H1 (cell line): ENCODE results near the gene RAPGEF6. TPM values are rescaled to one million over a fixed set of nuclear protein-coding genes. Genes with fewer than 3 reads are reported as not detected.

Experiments
- CTCF ChIA-PET: fragments of 300-600 bp; sonication (Branson Sonifier 250); formaldehyde crosslinking; loops from one replicate; lab custom pipeline; 2021; ENCODE audit not compliant: partially characterized antibody; lab: Charles Lee
- POLR2A ChIA-PET: fragments of 300-600 bp; sonication (Branson Sonifier 250); formaldehyde crosslinking; loops from one replicate; lab custom pipeline; 2021; ENCODE audit warnings: inconsistent platforms; ENCODE audit not compliant: partially characterized antibody; lab: Charles Lee
- DNase-seq, 2 experiments: peaks; one replicate each; pipeline versions ENCODE4 v3.0.0 to v3.0.0-alpha.2; 2010 to 2022; ENCODE audit warnings: low spot score in 2 of 2, low read depth in 1 of 2, mixed read lengths in 1 of 2
- FAIRE-seq: peaks from 2 replicates; lab custom pipeline; 2011; peaks lifted over from hg19 to GRCh38; lab: Jason Lieb, UNC
- H2AFZ ChIP-seq: 2 replicates; pipeline ENCODE4 v1.8.1; 2012; ENCODE audit warnings: low read length, inconsistent platforms
- H2AK5ac ChIP-seq: 2 replicates; pipeline ENCODE4 v1.6.1; 2013; ENCODE audit warnings: low read depth, low read length
- H2BK120ac ChIP-seq: replicated peaks from 2 replicates; pipeline ENCODE3; 2013; ENCODE audit warnings: low read depth, low read length, inconsistent platforms
- H2BK12ac ChIP-seq: 2 replicates; pipeline ENCODE4 v1.6.1; 2013; ENCODE audit warnings: low read depth, low read length
- H2BK15ac ChIP-seq: 2 replicates; pipeline ENCODE4 v1.6.1; 2013; ENCODE audit warnings: low read length
- H2BK20ac ChIP-seq: 2 replicates; pipeline ENCODE4 v1.6.1; 2013; ENCODE audit warnings: low read length
- H2BK5ac ChIP-seq: 2 replicates; pipeline ENCODE4 v1.6.1; 2013; ENCODE audit warnings: low read depth, low read length
- H3K14ac ChIP-seq: 2 replicates; pipeline ENCODE4 v1.6.1; 2013; ENCODE audit warnings: inconsistent platforms; ENCODE audit not compliant: insufficient read length
- H3K18ac ChIP-seq: 2 replicates; pipeline ENCODE4 v1.6.1; 2013; ENCODE audit warnings: low read length; ENCODE audit errors: extremely low read depth
- H3K23ac ChIP-seq: 2 replicates; pipeline ENCODE4 v1.6.1; 2013; ENCODE audit warnings: inconsistent platforms; ENCODE audit not compliant: insufficient read length
- H3K23me2 ChIP-seq: 2 replicates; pipeline ENCODE4 v1.6.1; 2013; ENCODE audit warnings: low read depth, low read length
- H3K27ac ChIP-seq: 2 replicates; pipeline ENCODE4 v1.6.1; 2011; ENCODE audit warnings: low read depth, low read length, inconsistent platforms
- H3K27me3 ChIP-seq, 4 experiments: replicated peaks in 1 of 4; 1 replicate in 1 of 4; 2 replicates in 3 of 4; pipeline versions ENCODE4 v1.6.1 to v1.8.1; 2011 to 2013; ENCODE audit warnings: low read length in 3 of 4, mild to moderate bottlenecking in 3 of 4, inconsistent platforms in 2 of 4, mixed read lengths in 2 of 4, moderate library complexity in 1 of 4; ENCODE audit not compliant: control insufficient read depth in 3 of 4, insufficient read depth in 3 of 4; ENCODE audit errors: extremely low read depth in 1 of 4
- H3K36me3 ChIP-seq, 4 experiments: 2 replicates each; pipeline versions ENCODE4 v1.6.1 to v1.8.1; 2011 to 2013; ENCODE audit warnings: mild to moderate bottlenecking in 4 of 4, low read length in 3 of 4, moderate library complexity in 2 of 4, control low read depth in 1 of 4, inconsistent platforms in 1 of 4; ENCODE audit not compliant: insufficient read depth in 4 of 4, control insufficient read depth in 2 of 4
- H3K4ac ChIP-seq: replicated peaks from 2 replicates; pipeline ENCODE3; 2013; ENCODE audit warnings: low read length, low read depth, mixed read lengths, inconsistent platforms; ENCODE audit not compliant: insufficient read length
- H3K4me1 ChIP-seq, 4 experiments: replicated peaks in 1 of 4; 1 replicate in 1 of 4; 2 replicates in 3 of 4; pipeline versions ENCODE4 v1.6.1 to v1.8.1; 2011 to 2013; ENCODE audit warnings: low read length in 3 of 4, inconsistent platforms in 2 of 4, mixed read lengths in 1 of 4; ENCODE audit not compliant: insufficient read depth in 4 of 4, control insufficient read depth in 3 of 4
- H3K4me2 ChIP-seq, 2 experiments: 2 replicates each; pipeline versions ENCODE4 v1.6.1 to v1.8.1; 2011 to 2013; ENCODE audit warnings: low read depth in 2 of 2, low read length in 2 of 2, control low read depth in 1 of 2, inconsistent platforms in 1 of 2, mild to moderate bottlenecking in 1 of 2; ENCODE audit not compliant: insufficient read depth in 1 of 2
- H3K4me3 ChIP-seq, 4 experiments: fragments of 200-600, 300-600 bp in 1 of 4; sonication (generic), shearing (Covaris generic), sonication (Bioruptor Twin) in 1 of 4; 2 replicates each; pipeline versions ENCODE4 v1.5.1 to v1.8.1; 2011 to 2016; ENCODE audit warnings: low read length in 4 of 4, low read depth in 3 of 4, control low read depth in 2 of 4, inconsistent platforms in 2 of 4, mild to moderate bottlenecking in 2 of 4, mixed read lengths in 1 of 4, moderate library complexity in 1 of 4; ENCODE audit not compliant: insufficient read depth in 2 of 4; ENCODE audit errors: extremely low read depth in 1 of 4
- H3K56ac ChIP-seq: replicated peaks from 2 replicates; pipeline ENCODE3; 2013; ENCODE audit warnings: low read depth, mild to moderate bottlenecking, mixed read lengths, low read length, inconsistent platforms; ENCODE audit not compliant: insufficient read length
- H3K79me1 ChIP-seq: 2 replicates; pipeline ENCODE4 v1.6.1; 2013; ENCODE audit warnings: low read depth, low read length, control low read depth
- H3K79me2 ChIP-seq, 2 experiments: 2 replicates each; pipeline versions ENCODE4 v1.6.1 to v1.8.1; 2012 to 2013; ENCODE audit warnings: low read length in 2 of 2, mild to moderate bottlenecking in 2 of 2, inconsistent platforms in 1 of 2; ENCODE audit not compliant: insufficient read depth in 2 of 2, control insufficient read depth in 1 of 2
- H3K9ac ChIP-seq, 4 experiments: replicated peaks in 1 of 4; 1 replicate in 1 of 4; 2 replicates in 3 of 4; pipeline versions ENCODE4 v1.6.1 to v1.8.1; 2011 to 2013; ENCODE audit warnings: low read depth in 3 of 4, low read length in 3 of 4, control low read depth in 2 of 4, mild to moderate bottlenecking in 2 of 4, moderate library complexity in 2 of 4, inconsistent platforms in 1 of 4; ENCODE audit errors: extremely low read depth in 1 of 4
- H3K9me3 ChIP-seq, 2 experiments: 2 replicates each; pipeline versions ENCODE4 v1.6.1 to v1.8.1; 2012 to 2013; ENCODE audit warnings: mild to moderate bottlenecking in 2 of 2, moderate library complexity in 2 of 2, control low read depth in 1 of 2, inconsistent platforms in 1 of 2, low read depth in 1 of 2, low read length in 1 of 2, mixed read lengths in 1 of 2; ENCODE audit not compliant: insufficient read depth in 2 of 2
- H4K20me1 ChIP-seq, 2 experiments: replicated peaks in 1 of 2; 2 replicates each; pipeline versions ENCODE3 to v1.8.1; 2011 to 2013; ENCODE audit warnings: inconsistent platforms in 2 of 2, low read length in 2 of 2, mild to moderate bottlenecking in 1 of 2; ENCODE audit not compliant: insufficient read depth in 2 of 2, control insufficient read depth in 1 of 2
- H4K5ac ChIP-seq: 2 replicates; pipeline ENCODE4 v1.6.1; 2013; ENCODE audit warnings: low read length, low read depth, mixed read lengths, inconsistent platforms; ENCODE audit not compliant: insufficient read length
- H4K8ac ChIP-seq: 2 replicates; pipeline ENCODE4 v1.8.0; 2013; ENCODE audit warnings: mild to moderate bottlenecking, moderate library complexity, low read length, inconsistent platforms; ENCODE audit not compliant: insufficient read depth; ENCODE audit errors: extremely low read depth
- H4K91ac ChIP-seq: replicated peaks from 2 replicates; pipeline ENCODE3; 2013; ENCODE audit warnings: low read length, mixed read lengths, inconsistent platforms; ENCODE audit not compliant: insufficient read length
- CREB1 ChIP-seq: IDR thresholded peaks from 2 replicates; pipeline ENCODE4 v1.6.1; 2012; ENCODE audit warnings: inconsistent platforms
- JUND ChIP-seq: IDR thresholded peaks from 2 replicates; pipeline ENCODE4 v1.6.1; 2011; ENCODE audit warnings: mild to moderate bottlenecking, improper control_type of control experiment, low read length
- SP1 ChIP-seq: IDR thresholded peaks from 2 replicates; pipeline ENCODE4 v1.6.1; 2011; ENCODE audit warnings: low read depth, low read length
- TAF7 ChIP-seq: optimal IDR thresholded peaks from 2 replicates; pipeline ENCODE3; 2011; ENCODE audit warnings: low read depth, mild to moderate bottlenecking, inconsistent platforms, low read length, moderate library complexity, borderline replicate concordance
- TCF12 ChIP-seq: IDR thresholded peaks from 2 replicates; pipeline ENCODE4 v1.6.1; 2011; ENCODE audit warnings: low read depth, mild to moderate bottlenecking, low read length
- WGBS, 2 experiments: shearing (Covaris generic) in 1 of 2; methylation state at CpG; one replicate each; pipeline versions ENCODE4 v1.1.6 to v1.1.7; 2013 to 2015; ENCODE audit warnings: low lambda C conversion rate in 2 of 2, mixed read lengths in 2 of 2, inconsistent platforms in 1 of 2, low coverage in 1 of 2, missing lambda C conversion rate in 1 of 2; ENCODE audit not compliant: insufficient replicate concordance in 2 of 2, insufficient coverage in 1 of 2, insufficient read length in 1 of 2; ENCODE audit errors: extremely low coverage in 1 of 2, missing lambda C conversion rate in 1 of 2; 5-methylcytosine and 5-hydroxymethylcytosine counted together
- polyA plus RNA-seq, 7 experiments: library from polyadenylated mRNA; depleted of rRNA in 3 of 7; stranded (reverse) in 5 of 7; unstranded in 2 of 7; fragments of >200 nt in 5 of 7; fragments of 200-250 nt in 2 of 7; gene quantifications; 1 replicate in 5 of 7; 2 replicates in 1 of 7; 4 replicates in 1 of 7; pipeline versions ENCODE4 v1.2.1 to v1.2.3, GENCODE V29; 2011 to 2013; ENCODE audit warnings: missing spikeins in 2 of 7, mixed read lengths in 2 of 7
- total RNA-seq: library from RNA; stranded (reverse); fragmentation: NEBNext Ultra II Directional; extraction: Animal tissue kit (Norgen Biotek cat#: 25700); gene quantifications from 2 replicates; pipeline ENCODE4 v1.2.1, GENCODE V29; 2021
- TF ChIP-seq, protein P1 (sequence below), 3 experiments: IDR thresholded peaks; 1 replicate in 2 of 3; 2 replicates in 1 of 3; pipeline versions ENCODE4 v1.5.1 to v1.6.1; 2011; ENCODE audit warnings: low read length in 3 of 3, mild to moderate bottlenecking in 3 of 3, inconsistent platforms in 2 of 3, low read depth in 1 of 3, moderate library complexity in 1 of 3; ENCODE audit not compliant: insufficient read depth in 1 of 3; ENCODE audit errors: control extremely low read depth in 1 of 3
- TF ChIP-seq, protein P2 (sequence below): IDR thresholded peaks from 2 replicates; pipeline ENCODE4 v1.6.1; 2012; ENCODE audit warnings: inconsistent platforms
- TF ChIP-seq, protein P3 (sequence below): IDR thresholded peaks from 2 replicates; pipeline ENCODE4 v1.6.1; 2012; ENCODE audit warnings: inconsistent platforms

RAPGEF6 gene
- total and polyA plus RNA-seq, 2 of the 8 experiments (the other 6 are each of a cell fraction or from before 2014, with no cell fraction given) = 4.8 to 20.0 TPM

DNA sequence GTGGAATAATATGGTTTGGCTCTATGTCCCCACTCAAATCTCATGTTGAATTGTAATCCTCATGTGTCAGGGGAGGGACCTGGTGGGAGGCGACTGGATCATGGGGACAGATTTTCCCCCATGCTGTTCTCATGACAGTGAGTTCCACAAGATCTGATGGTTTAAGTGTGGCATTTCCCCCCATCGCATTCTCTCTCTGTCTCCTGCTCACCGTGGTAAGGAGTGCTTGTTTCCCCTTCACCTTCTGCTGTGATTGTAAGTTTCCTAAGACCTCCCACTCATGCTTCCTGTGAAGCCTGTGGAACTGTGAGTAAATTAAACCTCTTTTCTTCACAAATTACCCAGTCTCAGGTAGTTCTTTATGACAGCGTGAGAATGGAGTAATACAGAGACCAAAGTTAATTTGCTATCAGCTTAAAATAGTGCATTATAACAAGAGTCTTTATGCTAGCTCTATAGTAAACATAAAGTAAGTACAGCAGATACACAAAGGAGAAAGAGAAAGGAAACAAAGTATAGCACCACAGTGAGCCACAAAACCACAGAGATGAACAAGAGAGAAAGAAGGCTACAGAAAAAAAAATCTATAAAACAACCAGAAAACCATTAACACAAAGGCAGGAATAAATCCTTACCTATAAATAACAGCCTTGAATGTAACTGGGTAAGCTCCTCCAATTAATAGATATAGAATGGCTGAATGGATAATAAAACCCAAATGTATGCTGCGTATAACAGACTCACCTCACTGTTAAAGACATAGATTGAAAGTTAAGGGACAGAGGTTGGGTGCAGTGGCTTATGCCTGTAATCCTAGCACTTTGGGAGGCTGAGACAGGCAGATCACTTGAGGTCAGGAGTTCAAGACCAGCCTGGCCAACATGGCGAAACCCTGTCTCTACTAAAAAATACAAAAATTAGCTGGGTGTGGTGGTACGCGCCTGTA is 39.7 kb downstream of the RAPGEF6 start:
- CTCF ChIA-PET = interaction anchor here (0.6 kb wide), 1 partner anchor 8 kb away, joined by 3 read pairs; no protein-coding TSS in a partner anchor
- DNase-seq = no peak
- WGBS, 2 experiments = 96% methylated on average over 8 of the region's 8 CpGs; no CpG with 5 or more reads in 1 of the 2 experiments
- TF ChIP-seq, protein P1, sequence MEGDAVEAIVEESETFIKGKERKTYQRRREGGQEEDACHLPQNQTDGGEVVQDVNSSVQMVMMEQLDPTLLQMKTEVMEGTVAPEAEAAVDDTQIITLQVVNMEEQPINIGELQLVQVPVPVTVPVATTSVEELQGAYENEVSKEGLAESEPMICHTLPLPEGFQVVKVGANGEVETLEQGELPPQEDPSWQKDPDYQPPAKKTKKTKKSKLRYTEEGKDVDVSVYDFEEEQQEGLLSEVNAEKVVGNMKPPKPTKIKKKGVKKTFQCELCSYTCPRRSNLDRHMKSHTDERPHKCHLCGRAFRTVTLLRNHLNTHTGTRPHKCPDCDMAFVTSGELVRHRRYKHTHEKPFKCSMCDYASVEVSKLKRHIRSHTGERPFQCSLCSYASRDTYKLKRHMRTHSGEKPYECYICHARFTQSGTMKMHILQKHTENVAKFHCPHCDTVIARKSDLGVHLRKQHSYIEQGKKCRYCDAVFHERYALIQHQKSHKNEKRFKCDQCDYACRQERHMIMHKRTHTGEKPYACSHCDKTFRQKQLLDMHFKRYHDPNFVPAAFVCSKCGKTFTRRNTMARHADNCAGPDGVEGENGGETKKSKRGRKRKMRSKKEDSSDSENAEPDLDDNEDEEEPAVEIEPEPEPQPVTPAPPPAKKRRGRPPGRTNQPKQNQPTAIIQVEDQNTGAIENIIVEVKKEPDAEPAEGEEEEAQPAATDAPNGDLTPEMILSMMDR (IDR thresholded peaks at IDR 0.05; ENCODE audit: control extremely low read depth in 1 of 3, insufficient read depth in 1 of 3, low read depth in 1 of 3, low read length in 3 of 3) = no peak
- no peak for TF ChIP-seq JUND
- TF ChIP-seq CREB1 = no peak
- TF ChIP-seq, protein P2, sequence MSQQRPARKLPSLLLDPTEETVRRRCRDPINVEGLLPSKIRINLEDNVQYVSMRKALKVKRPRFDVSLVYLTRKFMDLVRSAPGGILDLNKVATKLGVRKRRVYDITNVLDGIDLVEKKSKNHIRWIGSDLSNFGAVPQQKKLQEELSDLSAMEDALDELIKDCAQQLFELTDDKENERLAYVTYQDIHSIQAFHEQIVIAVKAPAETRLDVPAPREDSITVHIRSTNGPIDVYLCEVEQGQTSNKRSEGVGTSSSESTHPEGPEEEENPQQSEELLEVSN = no peak
- TF ChIP-seq TAF7 = no peak
- TF ChIP-seq, protein P3, sequence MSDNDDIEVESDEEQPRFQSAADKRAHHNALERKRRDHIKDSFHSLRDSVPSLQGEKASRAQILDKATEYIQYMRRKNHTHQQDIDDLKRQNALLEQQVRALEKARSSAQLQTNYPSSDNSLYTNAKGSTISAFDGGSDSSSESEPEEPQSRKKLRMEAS = no peak
- no peak for TF ChIP-seq TCF12
- TF ChIP-seq SP1 = no peak

More for the DNA sequence above, 39.7 kb downstream of the RAPGEF6 start:
- Histone ChIP-seq H2BK5ac (no peak overlapping the region), H2AFZ (no peak overlapping the region), H3K9me3 (peaks cover 0 to 3% of the 10 kb centered on the region in 2 experiments; a peak in 1 of 4 replicates), H3K4ac (no peak overlapping the region), H2BK120ac (no peak overlapping the region), H2AK5ac (no peak overlapping the region), H2BK15ac (no peak overlapping the region), H3K4me3 (no peak overlapping the region), H4K8ac (no peak overlapping the region), H3K4me1 (no peaks in the 10 kb centered on the region), H3K14ac (no peak overlapping the region), H4K5ac (no peak overlapping the region), H3K23ac (no peak overlapping the region), H2BK12ac (no peak overlapping the region), H2BK20ac (no peak overlapping the region), H3K27ac (no peak overlapping the region), H3K18ac (no peak overlapping the region), H3K79me2 (peaks cover 0 to 44% of the 10 kb centered on the region in 2 experiments; a peak in 2 of 4 replicates), H4K91ac (no peak overlapping the region), H3K4me2 (no peak overlapping the region), H3K56ac (no peak overlapping the region), H4K20me1 (peaks cover 1% of the 10 kb centered on the region in 2 experiments), H3K9ac (no peak overlapping the region), H3K36me3 (peaks cover 0 to 3% (median 0%) of the 10 kb centered on the region in 4 experiments; a peak in 1 of 8 replicates), H3K23me2 (no peaks in the 10 kb centered on the region; the same call in 1 of the 2 replicates), H3K79me1 (0 out of 2 replicates have a peak, but pooled peaks cover 2% of the 10 kb centered on the region), H3K27me3 (no peaks in the 10 kb centered on the region)
- POLR2A ChIA-PET = no interaction called here
- no peak for FAIRE-seq
